ENCODE measurements around the gene EHD4.

DNA sequence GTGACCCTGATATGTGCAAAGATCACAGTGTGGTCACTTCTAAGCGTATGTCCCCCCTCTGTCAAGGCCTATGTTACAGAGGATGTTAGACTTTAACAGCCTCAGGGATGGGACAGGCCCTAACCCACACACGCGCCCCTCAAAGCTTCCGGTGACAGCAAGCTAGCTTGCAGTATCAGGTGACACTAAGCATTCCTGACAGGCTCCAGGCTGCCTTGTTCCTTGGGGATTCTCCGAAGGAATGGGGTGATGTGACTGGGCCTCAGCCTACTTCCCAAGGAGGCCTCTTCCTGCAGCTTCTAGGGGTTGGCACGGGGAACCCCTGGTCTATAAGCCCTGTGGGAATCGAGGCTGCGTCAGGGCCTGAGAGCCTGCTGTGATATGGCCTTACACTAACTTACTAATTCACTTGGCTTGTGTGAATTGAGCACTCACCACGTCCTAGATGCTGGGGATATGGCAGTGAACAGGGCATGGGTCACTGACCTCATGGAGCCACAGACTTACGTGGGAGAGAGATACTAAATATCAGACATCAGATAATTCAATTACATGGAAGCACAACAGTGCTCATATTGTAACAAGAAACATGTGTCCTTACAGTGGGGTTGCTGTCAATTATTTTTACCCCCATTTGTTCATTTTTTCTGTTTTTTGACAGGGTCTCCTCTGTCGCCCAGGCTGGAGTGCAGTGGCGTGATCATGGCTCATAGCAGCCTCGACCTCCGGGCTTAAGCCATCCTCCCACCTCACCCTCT is 67.1 kb downstream of the EHD4 start:
- no peak for TF ChIP-seq EZH2 (IDR thresholded peaks at IDR 0.05; ENCODE audit: low read length, missing control alignments)
- TF ChIP-seq, protein P1, sequence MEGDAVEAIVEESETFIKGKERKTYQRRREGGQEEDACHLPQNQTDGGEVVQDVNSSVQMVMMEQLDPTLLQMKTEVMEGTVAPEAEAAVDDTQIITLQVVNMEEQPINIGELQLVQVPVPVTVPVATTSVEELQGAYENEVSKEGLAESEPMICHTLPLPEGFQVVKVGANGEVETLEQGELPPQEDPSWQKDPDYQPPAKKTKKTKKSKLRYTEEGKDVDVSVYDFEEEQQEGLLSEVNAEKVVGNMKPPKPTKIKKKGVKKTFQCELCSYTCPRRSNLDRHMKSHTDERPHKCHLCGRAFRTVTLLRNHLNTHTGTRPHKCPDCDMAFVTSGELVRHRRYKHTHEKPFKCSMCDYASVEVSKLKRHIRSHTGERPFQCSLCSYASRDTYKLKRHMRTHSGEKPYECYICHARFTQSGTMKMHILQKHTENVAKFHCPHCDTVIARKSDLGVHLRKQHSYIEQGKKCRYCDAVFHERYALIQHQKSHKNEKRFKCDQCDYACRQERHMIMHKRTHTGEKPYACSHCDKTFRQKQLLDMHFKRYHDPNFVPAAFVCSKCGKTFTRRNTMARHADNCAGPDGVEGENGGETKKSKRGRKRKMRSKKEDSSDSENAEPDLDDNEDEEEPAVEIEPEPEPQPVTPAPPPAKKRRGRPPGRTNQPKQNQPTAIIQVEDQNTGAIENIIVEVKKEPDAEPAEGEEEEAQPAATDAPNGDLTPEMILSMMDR (conservative IDR thresholded peaks at IDR 0.05 in 1 of 2, IDR thresholded peaks at IDR 0.05 in 1 of 2; ENCODE audit: low read depth in 1 of 2, low read length in 2 of 2) = no peak

Measured in fibroblast of lung (primary cell).